ENCODE data around the gene MAP1S. TPM values are rescaled to one million over a fixed set of nuclear protein-coding genes. Genes with fewer than 3 reads are reported as not detected.

MAP1S gene
- polyA plus RNA-seq, 1 of the 3 experiments (the other 2 are of a cell fraction) = 18.4 TPM

DNA sequence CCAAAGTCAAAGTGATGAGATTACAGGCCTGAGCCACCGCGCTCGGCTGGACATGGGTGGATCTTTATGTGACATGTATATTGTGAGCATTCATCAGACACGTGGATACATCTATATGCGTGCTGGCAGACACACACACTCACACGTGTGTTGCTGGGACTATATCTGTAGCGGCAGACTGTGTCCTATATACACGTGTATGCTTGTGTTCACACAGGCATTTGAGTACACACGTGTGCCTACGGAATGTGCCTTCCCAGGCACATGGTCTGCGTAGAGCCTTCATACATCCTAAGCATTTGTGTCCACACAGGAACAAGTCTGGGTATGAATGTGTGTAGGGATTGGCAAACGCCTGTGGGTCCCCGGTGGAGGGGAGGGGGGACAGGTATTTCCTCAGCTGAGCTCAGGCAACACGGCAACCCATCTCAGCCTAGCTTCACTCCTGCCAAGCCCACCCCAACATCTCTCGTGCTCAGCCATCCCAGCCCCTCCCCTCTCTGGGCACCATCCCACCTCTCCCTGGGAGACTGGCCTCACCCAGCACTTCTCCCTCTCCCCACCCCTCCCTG lies 33.7 kb upstream of the MAP1S start:
- H3F3A ChIP-seq (replicated peaks; ENCODE audit: insufficient read depth) = no peaks in the 10 kb centered on the region
- H3K36me3 ChIP-seq (replicated peaks in 1 of 2; ENCODE audit: control insufficient read depth in 1 of 2, insufficient read depth in 2 of 2, low read length in 1 of 2) = no peaks in the 10 kb centered on the region
- no peaks in the 10 kb centered on the region for H3K79me2 ChIP-seq (ENCODE audit: insufficient read depth)
- no peaks in the 10 kb centered on the region; the same call in 1 of the 2 replicates for H4K20me1 ChIP-seq (ENCODE audit: insufficient read depth)
- no peak overlapping the region for H2AFZ ChIP-seq (ENCODE audit: low read depth)
- H3K27me3 ChIP-seq (ENCODE audit: insufficient read depth) = peaks cover 12% of the 10 kb centered on the region; the same call in 1 of the 2 replicates
- ChIA-PET POLR2A (no interaction called here), CTCF (no interaction called here)
- TF ChIP-seq SMC3 (IDR thresholded peaks at IDR 0.05; ENCODE audit: low read depth, low read length) (no peak), EZH2phosphoT487 (IDR thresholded peaks at IDR 0.05; ENCODE audit: borderline replicate concordance, low read depth) (no peak), GABPA (IDR thresholded peaks at IDR 0.05; ENCODE audit: low read depth) (no peak), NFIC (IDR thresholded peaks at IDR 0.05; ENCODE audit: borderline replicate concordance) (no peak), MEF2A (IDR thresholded peaks at IDR 0.05; ENCODE audit: borderline replicate concordance, low read depth) (no peak), SIN3A (IDR thresholded peaks at IDR 0.05; ENCODE audit: borderline replicate concordance, low read depth, low read length) (no peak), ZBTB33 (IDR thresholded peaks at IDR 0.05; ENCODE audit: borderline replicate concordance, low read depth) (no peak), GATA2 (CRISPR knock-in tag; IDR thresholded peaks at IDR 0.05) (no peak), FOSL2 (IDR thresholded peaks at IDR 0.05; ENCODE audit: borderline replicate concordance, low read depth) (no peak), POLR2AphosphoS5 (IDR thresholded peaks at IDR 0.05; ENCODE audit: low read depth, low read length) (no peak), RFX5 (IDR thresholded peaks at IDR 0.05; ENCODE audit: low read length) (no peak)
- TF ChIP-seq, protein P1, sequence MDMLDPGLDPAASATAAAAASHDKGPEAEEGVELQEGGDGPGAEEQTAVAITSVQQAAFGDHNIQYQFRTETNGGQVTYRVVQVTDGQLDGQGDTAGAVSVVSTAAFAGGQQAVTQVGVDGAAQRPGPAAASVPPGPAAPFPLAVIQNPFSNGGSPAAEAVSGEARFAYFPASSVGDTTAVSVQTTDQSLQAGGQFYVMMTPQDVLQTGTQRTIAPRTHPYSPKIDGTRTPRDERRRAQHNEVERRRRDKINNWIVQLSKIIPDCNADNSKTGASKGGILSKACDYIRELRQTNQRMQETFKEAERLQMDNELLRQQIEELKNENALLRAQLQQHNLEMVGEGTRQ (IDR thresholded peaks at IDR 0.05; ENCODE audit: borderline replicate concordance, low read depth, low read length) = no peak
- WGBS (ENCODE audit: low lambda C conversion rate) = 53% methylated on average over 4 of the region's 15 CpGs
- H3K4me2 ChIP-seq = no peak overlapping the region
- H3K4me3 ChIP-seq (ENCODE audit: low read depth in 2 of 2, low read length in 1 of 2) = no peak overlapping the region
- peaks cover 0 to 2% of the 10 kb centered on the region in 2 experiments; a peak in 1 of 4 replicates for H3K4me1 ChIP-seq (ENCODE audit: control insufficient read depth in 1 of 2, insufficient read depth in 2 of 2, low read depth in 1 of 2, low read length in 1 of 2)
- H3K9me2 ChIP-seq = no peaks in the 10 kb centered on the region
- no peak overlapping the region for H3K9ac ChIP-seq
- DNase-seq = no peak
- no peaks in the 10 kb centered on the region for H3K9me3 ChIP-seq
- H3K27ac ChIP-seq (ENCODE audit: low read depth in 2 of 2, low read length in 1 of 2) = no peak overlapping the region

DNA sequence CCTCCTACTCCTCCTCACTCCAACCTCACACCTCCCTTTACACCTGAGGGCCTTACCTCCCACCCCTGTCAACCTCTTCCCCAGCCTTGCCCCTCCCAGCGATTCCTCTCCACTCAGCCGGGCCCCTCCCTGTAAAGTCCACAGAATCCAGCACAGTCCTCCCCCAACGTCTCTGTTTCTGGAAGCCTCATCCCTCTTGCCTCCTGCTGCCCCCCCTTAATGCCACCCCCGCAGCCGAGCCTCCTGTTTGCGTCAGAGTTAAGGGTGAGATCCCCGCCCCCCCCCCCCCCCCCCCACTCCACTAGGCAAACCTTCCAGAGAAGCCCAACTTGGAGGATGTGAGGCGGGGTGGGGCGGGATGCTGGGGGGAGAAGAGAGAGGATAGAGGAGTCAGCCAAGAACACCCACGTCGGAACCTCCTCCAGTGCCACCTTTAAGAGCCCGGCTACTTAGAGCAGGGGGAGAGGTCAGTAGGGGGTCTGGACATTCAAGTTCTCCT lies 33.2 kb upstream of the MAP1S start:
- TF ChIP-seq FOXJ3 (CRISPR knock-in tag; IDR thresholded peaks at IDR 0.05) (no peak), PBX3 (IDR thresholded peaks at IDR 0.05) (no peak), RFX5 (IDR thresholded peaks at IDR 0.05; ENCODE audit: low read length) (no peak), YY1 (IDR thresholded peaks at IDR 0.05; ENCODE audit: low read depth) (no peak), MAX (IDR thresholded peaks at IDR 0.05; ENCODE audit: low read depth) (no peak), EZH2phosphoT487 (IDR thresholded peaks at IDR 0.05; ENCODE audit: borderline replicate concordance, low read depth) (no peak)
- CTCF ChIA-PET = interaction anchor here (1.2 kb wide), 1 partner anchor 98 kb away, joined by 3 read pairs; no protein-coding TSS in a partner anchor
- Histone ChIP-seq H3K36me3 (replicated peaks in 1 of 2; ENCODE audit: control insufficient read depth in 1 of 2, insufficient read depth in 2 of 2, low read length in 1 of 2) (no peaks in the 10 kb centered on the region), H3K9me2 (no peaks in the 10 kb centered on the region), H3K79me2 (ENCODE audit: insufficient read depth) (no peaks in the 10 kb centered on the region), H4K20me1 (ENCODE audit: insufficient read depth) (no peaks in the 10 kb centered on the region; the same call in 1 of the 2 replicates), H3K9ac (no peak overlapping the region), H3K4me1 (ENCODE audit: control insufficient read depth in 1 of 2, insufficient read depth in 2 of 2, low read depth in 1 of 2, low read length in 1 of 2) (peaks cover 0 to 2% of the 10 kb centered on the region in 2 experiments; a peak in 1 of 4 replicates), H3K9me3 (no peaks in the 10 kb centered on the region), H3K4me2 (peak overlapping the region; percentile 55; the same call in 1 of the 2 replicates), H3K4me3 (ENCODE audit: low read depth in 2 of 2, low read length in 1 of 2) (peak overlapping the region in 1 of 2 experiments; percentile 49; a peak in 1 of 4 replicates), H2AFZ (ENCODE audit: low read depth) (no peak overlapping the region), H3F3A (replicated peaks; ENCODE audit: insufficient read depth) (no peaks in the 10 kb centered on the region), H3K27ac (ENCODE audit: low read depth in 2 of 2, low read length in 1 of 2) (no peak overlapping the region), H3K27me3 (ENCODE audit: insufficient read depth) (peaks cover 12% of the 10 kb centered on the region; the same call in 1 of the 2 replicates)
- WGBS (ENCODE audit: low lambda C conversion rate) = 18% methylated on average over 11 of the region's 12 CpGs
- POLR2A ChIA-PET = no interaction called here
- peak; percentile 61 for DNase-seq

All from SK-N-SH (cell line).